Naive thymus-derived CD4-positive, alpha-beta T cell (primary cell): ENCODE measurements around the gene AFF4. TPM values are rescaled to one million over a fixed set of nuclear protein-coding genes. Genes with fewer than 3 reads are reported as not detected.
"Not testable (repeated sequence)": the region's sequence is repeated elsewhere in the genome, so short reads cannot be mapped to it uniquely, and the experiment has no call there.

ENCODE experiments used
- ATAC-seq: fragments of 150-1000 bp; cut with Tn5 transposase; 2 replicates; pipeline ENCODE4 v1.10.0; 2021; ENCODE audit warnings: mild to moderate bottlenecking, moderate library complexity
- CTCF ChIA-PET: fragments of 350-600 bp; sonication (Branson Sonifier 250); formaldehyde crosslinking; loops from one replicate; lab custom pipeline; 2021; ENCODE audit warnings: antibody characterized with exemption; lab: Charles Lee
- POLR2A ChIA-PET: fragments of 350-600 bp; sonication (Branson Sonifier 250); formaldehyde crosslinking; loops from one replicate; lab custom pipeline; 2021; ENCODE audit warnings: antibody characterized with exemption, inconsistent platforms; lab: Charles Lee
- DNase-seq, 9 donors: peaks; one replicate each; pipeline versions ENCODE4 v3.0.0 to v3.0.0-alpha.2; 2020 to 2022; ENCODE audit warnings: mixed read lengths in 1 of 9
- H3K27ac ChIP-seq: one replicate; pipeline ENCODE4 v1.7.0; 2013; ENCODE audit warnings: mild to moderate bottlenecking, low read depth, low read length, moderate library complexity
- H3K27me3 ChIP-seq, 2 donors: one replicate each; pipeline ENCODE4 v1.7.0; 2013; ENCODE audit warnings: low read length in 2 of 2, mild to moderate bottlenecking in 2 of 2, moderate library complexity in 2 of 2; ENCODE audit not compliant: control insufficient read depth in 2 of 2, insufficient read depth in 2 of 2
- H3K36me3 ChIP-seq, 3 experiments: 1 replicate in 2 of 3; 2 replicates in 1 of 3; pipeline ENCODE4 v1.7.0; 2013; ENCODE audit warnings: low read length in 3 of 3, mild to moderate bottlenecking in 3 of 3, moderate library complexity in 1 of 3; ENCODE audit not compliant: insufficient read depth in 3 of 3, control insufficient read depth in 2 of 3
- H3K4me1 ChIP-seq, 2 donors: one replicate each; pipeline ENCODE4 v1.7.0; 2013; ENCODE audit warnings: low read length in 2 of 2, mild to moderate bottlenecking in 2 of 2, moderate library complexity in 1 of 2; ENCODE audit not compliant: control insufficient read depth in 2 of 2, insufficient read depth in 2 of 2
- H3K4me3 ChIP-seq: 2 replicates; pipeline ENCODE4 v1.7.0; 2013; ENCODE audit warnings: mild to moderate bottlenecking, low read length
- H3K9me3 ChIP-seq, 3 experiments: 1 replicate in 2 of 3; 2 replicates in 1 of 3; pipeline ENCODE4 v1.7.0; 2013; ENCODE audit warnings: low read length in 3 of 3; ENCODE audit not compliant: control insufficient read depth in 2 of 3
- H3K27ac Mint-ChIP-seq, 9 donors: one replicate each; pipeline ENCODE4 v1.8.0; 2020 to 2022; ENCODE audit warnings: mixed read lengths in 9 of 9, mild to moderate bottlenecking in 8 of 9, moderate library complexity in 5 of 9, inconsistent platforms in 2 of 9
- H3K27me3 Mint-ChIP-seq, 5 donors: one replicate each; pipeline ENCODE4 v1.8.0; 2021 to 2022; ENCODE audit warnings: mixed read lengths in 5 of 5, mild to moderate bottlenecking in 1 of 5
- H3K36me3 Mint-ChIP-seq, 5 donors: one replicate each; pipeline ENCODE4 v1.8.0; 2020 to 2022; ENCODE audit warnings: mixed read lengths in 5 of 5, mild to moderate bottlenecking in 3 of 5, inconsistent platforms in 1 of 5
- H3K4me1 Mint-ChIP-seq, 7 donors: one replicate each; pipeline ENCODE4 v1.8.0; 2020 to 2022; ENCODE audit warnings: mixed read lengths in 7 of 7, mild to moderate bottlenecking in 3 of 7, inconsistent platforms in 1 of 7
- H3K4me3 Mint-ChIP-seq, 10 donors: one replicate each; pipeline ENCODE4 v1.8.0; 2020 to 2022; ENCODE audit warnings: mild to moderate bottlenecking in 10 of 10, mixed read lengths in 10 of 10, moderate library complexity in 6 of 10, inconsistent platforms in 2 of 10
- H3K9me3 Mint-ChIP-seq, 11 donors: one replicate each; pipeline ENCODE4 v1.8.0; 2020 to 2022; ENCODE audit warnings: mixed read lengths in 11 of 11, mild to moderate bottlenecking in 4 of 11, inconsistent platforms in 1 of 11, moderate library complexity in 1 of 11
- intact Hi-C, 2 donors: fragments of 100-400 bp; cut with micrococcal nuclease; formaldehyde crosslinking; loops; one replicate each; pipeline ENCODE4 v1.15.1; 2023
- polyA plus RNA-seq, 2 donors: library from polyadenylated mRNA; unstranded; fragments of 300-500 nt; fragmentation: Illumina TruSeq; gene quantifications; one replicate each; pipeline ENCODE4 v1.2.3, GENCODE V29; 2021
- total RNA-seq, 6 experiments: library from RNA in 5 of 6; stranded (reverse) in 5 of 6; gene quantifications; 1 replicate in 5 of 6; 2 replicates in 1 of 6; pipeline ENCODE4 v1.2.3 and lab custom pipeline; 2021 to 2026

AFF4 gene
- total and polyA plus RNA-seq, 7 experiments from 2014 or later = 25.3 to 82.3 (median 63.3) TPM

DNA sequence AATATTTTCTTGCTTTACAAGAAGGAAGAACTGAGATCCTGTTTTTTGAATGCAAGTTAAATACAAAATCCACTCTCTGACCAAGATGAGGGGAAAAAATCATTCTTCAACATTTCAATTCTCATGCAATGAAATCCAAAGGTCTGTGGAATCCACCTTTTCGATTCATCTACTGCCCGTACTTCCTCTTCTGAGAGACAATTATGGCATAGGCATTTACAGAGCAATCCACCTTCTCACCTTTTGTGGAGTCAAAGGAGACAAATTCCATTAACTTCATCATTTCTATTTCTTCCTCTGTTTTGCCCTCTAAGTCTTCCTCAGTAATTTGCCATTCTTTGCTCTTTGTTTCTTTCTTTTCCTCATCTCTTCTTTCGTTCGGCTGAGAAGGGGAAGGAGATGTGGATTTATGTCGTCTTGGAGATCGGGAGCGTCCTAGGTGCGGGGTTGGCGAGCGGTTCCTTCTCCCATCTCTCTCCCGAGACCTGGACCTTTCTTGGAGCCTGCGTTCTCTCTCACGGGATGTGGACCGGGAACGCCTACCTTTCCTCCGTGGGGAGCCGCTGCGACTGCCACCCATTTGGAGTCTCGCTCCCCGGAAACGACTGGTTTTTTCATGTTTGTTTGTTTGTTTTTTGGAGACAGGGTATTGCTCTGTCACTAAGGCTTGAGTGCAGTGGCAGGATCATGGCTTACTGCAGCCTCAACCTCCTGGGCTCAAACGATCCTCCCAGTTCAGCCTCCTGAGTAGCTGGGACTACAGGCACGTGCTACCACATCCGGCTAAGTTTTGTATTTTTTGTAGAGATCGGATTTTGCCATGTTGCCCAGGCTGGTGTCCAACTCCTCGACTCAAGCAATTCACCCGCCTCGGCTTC is 24.3 kb upstream of the AFF4 start:
- no peaks in the 10 kb centered on the region for H3K27me3 ChIP-seq
- H3K36me3 ChIP-seq = no peaks in the 10 kb centered on the region
- H3K4me3 ChIP-seq = no peak overlapping the region
- Mint-ChIP-seq H3K36me3 (no peaks in the 10 kb centered on the region), H3K4me1 (no peaks in the 10 kb centered on the region), H3K27me3 (peaks cover 0 to 5% (median 0%) of the 10 kb centered on the region in 5 donors), H3K4me3 (no peak overlapping the region), H3K9me3 (no peaks in the 10 kb centered on the region), H3K27ac (no peak overlapping the region)
- CTCF ChIA-PET = no interaction called here
- POLR2A ChIA-PET = no interaction called here
- no peaks in the 10 kb centered on the region for H3K4me1 ChIP-seq
- intact Hi-C loops = no loop called here
- H3K27ac ChIP-seq = no peak overlapping the region
- H3K9me3 ChIP-seq = no peaks in the 10 kb centered on the region
- DNase-seq = no peak
- ATAC-seq = no peak

DNA sequence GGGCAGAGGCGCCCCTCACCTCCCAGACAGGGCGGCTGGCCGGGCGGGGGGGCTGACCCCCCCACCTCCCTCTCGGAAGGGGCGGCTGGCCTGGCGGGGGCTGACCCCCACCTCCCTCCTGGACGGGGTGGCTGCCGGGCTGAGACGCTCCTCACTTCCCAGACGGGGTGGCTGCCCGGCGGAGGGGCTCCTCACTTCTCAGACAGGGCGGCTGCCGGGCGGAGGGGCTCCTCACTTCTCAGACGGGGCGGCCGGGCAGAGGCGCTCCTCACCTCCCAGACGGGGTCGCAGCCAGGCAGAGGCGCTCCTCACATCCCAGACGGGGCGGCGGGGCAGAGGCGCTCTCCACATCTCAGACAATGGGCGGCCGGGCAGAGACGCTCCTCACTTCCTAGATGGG is 19.5 kb upstream of the AFF4 start:
- ATAC-seq, H3K36me3 Mint-ChIP-seq, H3K27me3 Mint-ChIP-seq, H3K27ac ChIP-seq, CTCF ChIA-PET, DNase-seq, intact Hi-C loops, H3K4me1 ChIP-seq, POLR2A ChIA-PET, H3K27ac Mint-ChIP-seq, H3K9me3 Mint-ChIP-seq, H3K4me3 Mint-ChIP-seq, H3K27me3 ChIP-seq, H3K4me3 ChIP-seq, H3K9me3 ChIP-seq, H3K36me3 ChIP-seq, H3K4me1 Mint-ChIP-seq: not testable (repeated sequence)

DNA sequence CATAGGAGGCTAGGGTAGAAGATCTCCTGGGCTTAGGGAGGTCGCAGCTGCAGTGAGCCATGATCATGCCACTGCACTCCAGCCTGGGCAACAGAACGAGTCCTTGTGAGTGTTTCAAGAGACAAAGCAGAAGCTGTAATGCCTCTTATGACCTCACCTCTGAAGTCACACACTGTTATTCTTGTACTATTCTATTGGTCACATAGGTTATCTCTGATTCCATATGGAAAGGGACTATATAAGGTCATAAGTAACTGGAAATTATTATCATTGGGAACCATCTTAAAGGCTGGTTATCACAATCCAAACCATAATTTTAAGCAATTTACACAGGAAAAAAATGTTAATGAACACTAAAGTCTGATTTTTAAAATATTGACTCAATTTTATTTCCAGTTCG is 17.9 kb upstream of the AFF4 start:
- no peak overlapping the region for H3K4me3 ChIP-seq
- ATAC-seq = no peak
- H3K4me1 Mint-ChIP-seq = peaks cover 0 to 2% (median 0%) of the 10 kb centered on the region in 7 donors
- no peak for DNase-seq
- H3K9me3 Mint-ChIP-seq = peaks cover 0 to 22% (median 4%) of the 10 kb centered on the region in 11 donors
- intact Hi-C loops = no loop called here
- no peaks in the 10 kb centered on the region for H3K4me1 ChIP-seq
- H3K27me3 Mint-ChIP-seq = peaks cover 0 to 12% (median 0%) of the 10 kb centered on the region in 5 donors
- ChIA-PET POLR2A (no interaction called here), CTCF (interaction anchor here (0.7 kb wide), 1 partner anchor 1740 kb away, joined by 4 read pairs; no protein-coding TSS in a partner anchor)
- H3K4me3 Mint-ChIP-seq = no peak overlapping the region
- H3K27me3 ChIP-seq = no peaks in the 10 kb centered on the region
- H3K9me3 ChIP-seq = no peaks in the 10 kb centered on the region
- H3K36me3 ChIP-seq = no peaks in the 10 kb centered on the region
- peaks cover 0 to 5% (median 0%) of the 10 kb centered on the region in 5 donors for H3K36me3 Mint-ChIP-seq
- H3K27ac ChIP-seq = no peak overlapping the region
- no peak overlapping the region for H3K27ac Mint-ChIP-seq

DNA sequence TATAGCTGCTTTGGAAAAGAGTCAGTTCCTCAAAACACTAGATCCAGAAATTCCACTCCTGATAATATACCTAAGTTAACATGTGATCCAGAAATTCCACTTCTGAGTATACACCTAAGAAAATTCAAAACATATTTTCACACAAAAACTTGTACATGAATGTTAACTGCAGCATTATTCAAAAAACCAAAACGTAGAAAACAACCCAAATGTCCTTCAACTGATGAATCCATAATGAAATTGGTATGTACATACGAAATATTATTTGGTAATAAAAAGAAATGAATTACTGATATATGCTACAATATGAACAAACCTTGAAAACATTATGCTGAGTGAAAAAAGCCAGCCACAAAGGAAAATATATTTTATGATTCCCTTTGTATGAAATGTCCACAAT is 16.5 kb upstream of the AFF4 start:
- Histone ChIP-seq H3K4me3 (no peak overlapping the region), H3K4me1 (no peaks in the 10 kb centered on the region), H3K27me3 (no peaks in the 10 kb centered on the region), H3K9me3 (no peaks in the 10 kb centered on the region), H3K27ac (no peak overlapping the region), H3K36me3 (no peaks in the 10 kb centered on the region)
- peaks cover 0 to 2% (median 0%) of the 10 kb centered on the region in 7 donors for H3K4me1 Mint-ChIP-seq
- peaks cover 0 to 28% (median 4%) of the 10 kb centered on the region in 11 donors for H3K9me3 Mint-ChIP-seq
- intact Hi-C loops = no loop called here
- POLR2A ChIA-PET = no interaction called here
- no peak overlapping the region for H3K27ac Mint-ChIP-seq
- H3K4me3 Mint-ChIP-seq = no peak overlapping the region
- H3K36me3 Mint-ChIP-seq = peaks cover 0 to 7% (median 0%) of the 10 kb centered on the region in 5 donors
- no peak for ATAC-seq
- CTCF ChIA-PET = no interaction called here
- DNase-seq = no peak
- H3K27me3 Mint-ChIP-seq = peaks cover 0 to 13% (median 0%) of the 10 kb centered on the region in 5 donors

DNA sequence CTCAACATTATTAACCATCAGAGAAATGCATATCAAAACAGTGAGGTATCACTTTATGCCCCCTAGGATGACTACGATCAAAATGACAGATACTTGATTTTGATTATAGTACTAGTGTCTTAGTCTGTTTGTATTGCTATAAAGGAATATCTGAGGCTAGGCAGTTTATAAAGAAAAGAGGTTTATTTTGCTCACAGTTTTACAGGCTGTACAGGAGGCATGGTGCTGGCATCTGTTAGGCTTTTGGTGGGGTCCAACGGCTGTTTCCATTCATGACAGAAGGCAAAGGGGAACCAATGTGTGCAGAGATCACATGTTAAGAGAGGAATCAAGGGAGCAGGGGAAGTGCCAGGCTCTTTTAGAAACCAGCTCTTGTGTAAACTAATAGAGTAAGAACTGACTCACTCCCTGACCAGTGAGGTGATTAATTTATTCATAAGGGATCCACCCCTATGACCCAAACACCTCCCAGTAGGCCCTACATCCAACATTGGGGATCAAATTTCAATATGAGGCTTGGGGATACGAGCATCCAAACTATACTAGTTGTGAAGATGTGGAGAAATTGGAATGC is 16.0 kb upstream of the AFF4 start:
- intact Hi-C loops = no loop called here
- H3K4me3 Mint-ChIP-seq = no peak overlapping the region
- peaks cover 0 to 7% (median 0%) of the 10 kb centered on the region in 5 donors for H3K36me3 Mint-ChIP-seq
- ChIA-PET POLR2A (no interaction called here), CTCF (no interaction called here)
- Histone ChIP-seq H3K4me1 (no peaks in the 10 kb centered on the region), H3K4me3 (no peak overlapping the region), H3K27me3 (no peaks in the 10 kb centered on the region), H3K36me3 (no peaks in the 10 kb centered on the region), H3K9me3 (no peaks in the 10 kb centered on the region), H3K27ac (no peak overlapping the region)
- H3K9me3 Mint-ChIP-seq = peaks cover 0 to 28% (median 4%) of the 10 kb centered on the region in 11 donors
- DNase-seq = no peak
- peaks cover 0 to 10% (median 0%) of the 10 kb centered on the region in 5 donors for H3K27me3 Mint-ChIP-seq
- peak; percentile 77 for ATAC-seq
- H3K27ac Mint-ChIP-seq = no peak overlapping the region
- peaks cover 0 to 2% (median 0%) of the 10 kb centered on the region in 7 donors for H3K4me1 Mint-ChIP-seq

DNA sequence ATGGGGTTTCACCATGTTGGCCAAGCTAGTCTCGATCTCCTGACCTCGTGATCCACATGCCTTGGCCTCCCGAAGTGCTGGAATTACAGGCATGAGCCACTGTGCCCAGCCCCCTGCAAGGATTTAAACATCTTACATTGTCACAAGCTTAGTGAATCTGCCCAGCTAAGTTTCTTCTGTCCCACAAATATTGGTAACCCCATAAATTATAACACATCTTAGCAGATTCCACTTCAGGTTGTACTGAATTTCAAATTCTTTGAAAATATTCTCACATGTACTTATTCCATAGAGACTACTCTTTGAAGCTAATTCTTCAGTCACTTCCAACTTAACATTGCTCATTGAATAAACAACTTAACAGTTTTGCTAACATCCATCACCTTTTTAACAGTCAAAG is 13.4 kb upstream of the AFF4 start:
- Histone ChIP-seq H3K9me3 (no peaks in the 10 kb centered on the region), H3K36me3 (no peaks in the 10 kb centered on the region), H3K4me3 (no peak overlapping the region), H3K4me1 (no peaks in the 10 kb centered on the region), H3K27ac (no peak overlapping the region), H3K27me3 (no peaks in the 10 kb centered on the region)
- CTCF ChIA-PET = interaction anchor here (0.5 to 0.7 kb wide), 2 partner anchors 358 to 1691 kb away, joined by 3 read pairs; no protein-coding TSS in a partner anchor
- POLR2A ChIA-PET = interaction anchor here (2.5 kb wide), 1 partner anchor 13 kb away, joined by 8 read pairs; the partner anchor contains the start of gene AFF4
- intact Hi-C loops = no loop called here
- Mint-ChIP-seq H3K4me1 (no peaks in the 10 kb centered on the region), H3K4me3 (no peak overlapping the region), H3K9me3 (peaks cover 0 to 28% (median 4%) of the 10 kb centered on the region in 11 donors), H3K27ac (no peak overlapping the region), H3K36me3 (peaks cover 0 to 7% (median 0%) of the 10 kb centered on the region in 5 donors), H3K27me3 (peaks cover 0 to 13% (median 0%) of the 10 kb centered on the region in 5 donors)
- ATAC-seq (no peak), DNase-seq (no peak)
